H54 (cell line): ENCODE results near the gene HSD17B2.

Experiments
- DNase-seq: peaks from one replicate; pipeline ENCODE4 v3.0.0; 2011; ENCODE audit warnings: low spot score, mixed read lengths; ENCODE audit not compliant: insufficient read length
- FAIRE-seq: peaks from 3 replicates; lab custom pipeline; 2011; peaks lifted over from hg19 to GRCh38; lab: Jason Lieb, UNC
- POLR2A ChIP-seq: IDR thresholded peaks from 2 replicates; pipeline ENCODE4 v1.6.1; 2011; ENCODE audit warnings: low read depth, mild to moderate bottlenecking, low read length

Gene HSD17B2

DNA sequence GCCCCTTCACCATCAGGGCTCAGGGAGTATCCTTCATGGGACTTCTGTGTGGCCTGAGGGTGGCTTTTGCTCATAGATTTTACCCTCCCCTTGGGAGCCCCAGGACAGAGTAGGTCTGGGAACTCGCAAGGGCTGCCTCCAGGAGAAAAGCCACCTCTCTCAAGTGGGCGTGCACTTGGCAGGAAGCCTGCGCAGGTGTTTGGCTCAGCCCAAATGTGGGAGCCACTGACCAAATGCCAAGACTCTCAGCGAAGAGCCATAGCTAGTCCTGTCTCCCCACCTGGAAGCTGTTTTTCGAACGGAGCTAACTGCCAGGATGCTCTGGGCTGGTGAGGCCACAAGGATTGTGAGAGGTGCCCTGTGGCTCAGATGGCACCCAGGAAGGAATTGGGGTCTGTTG lies 2.0 kb upstream of the HSD17B2 start:
- DNase-seq = no peak
- FAIRE-seq = no peak
- no peak for TF ChIP-seq POLR2A

DNA sequence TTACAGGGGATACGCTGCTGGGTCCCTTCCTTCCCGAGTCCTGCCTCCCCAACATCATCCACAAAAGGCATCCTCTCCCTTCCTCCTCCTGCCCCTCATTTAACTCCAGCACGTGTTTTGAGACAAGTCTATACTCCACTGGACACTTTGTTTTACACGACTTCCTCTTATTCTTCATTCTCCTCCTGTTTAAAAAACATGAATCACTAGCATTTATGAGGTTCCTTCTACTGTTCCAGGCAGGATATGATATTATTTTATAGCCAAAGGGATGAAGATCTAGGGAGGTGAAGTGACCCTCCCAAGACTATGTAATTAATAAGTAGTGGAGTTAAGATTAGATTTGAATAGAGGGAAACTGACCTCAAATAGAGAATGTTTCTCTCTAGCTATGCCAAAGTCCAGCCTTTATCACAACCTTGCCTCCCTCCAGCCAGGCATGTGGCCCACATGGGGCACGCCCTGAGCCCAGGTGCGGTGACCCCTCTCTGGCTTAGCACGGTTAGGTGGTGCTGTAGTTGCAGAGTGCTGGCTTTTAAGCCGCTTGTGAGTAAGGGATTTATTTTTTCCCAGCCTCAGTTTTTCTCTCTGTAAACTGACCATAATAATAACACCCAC lies 1.3 kb upstream of the HSD17B2 start:
- DNase-seq (no peak), FAIRE-seq (no peak)
- TF ChIP-seq POLR2A = no peak

DNA sequence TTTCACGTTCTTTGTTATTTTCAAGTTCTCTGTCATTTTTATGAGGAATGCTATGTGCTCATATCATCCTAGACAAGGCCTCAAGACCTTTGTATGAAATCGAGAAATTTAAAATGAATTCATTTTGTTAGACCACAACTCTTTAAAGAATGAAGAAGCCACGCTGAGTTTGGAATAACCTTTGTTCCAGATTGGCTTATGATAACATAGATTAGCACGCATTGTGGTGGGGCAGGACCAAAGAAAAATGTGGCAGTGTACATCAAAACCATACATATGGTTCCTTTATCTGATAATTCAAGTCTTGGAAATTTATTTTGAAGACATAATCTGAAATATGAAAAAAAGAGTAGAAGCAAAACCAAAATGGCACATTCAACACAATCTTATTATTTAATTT lies 2.2 kb downstream of the HSD17B2 start:
- DNase-seq = no peak
- no peak for FAIRE-seq

DNA sequence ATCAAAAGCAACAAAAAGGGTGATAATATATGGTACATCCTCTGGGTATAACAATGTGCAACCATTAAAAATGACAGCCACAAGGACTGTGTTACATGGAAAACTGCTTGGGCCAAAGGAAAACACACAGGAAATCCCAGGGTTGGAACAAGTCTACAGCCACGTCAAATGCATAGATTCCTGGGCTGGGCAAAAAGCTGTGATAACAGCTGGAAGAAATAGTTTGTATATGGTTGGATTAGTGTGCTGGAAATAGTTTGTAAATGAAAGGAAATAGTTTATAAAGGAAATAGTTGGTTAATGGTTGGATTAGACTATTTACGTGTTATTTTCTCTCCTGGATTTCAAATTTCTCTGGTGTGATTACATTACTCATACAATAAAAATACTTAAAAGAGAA lies 2.6 kb downstream of the HSD17B2 start:
- DNase-seq (no peak), FAIRE-seq (no peak)
- TF ChIP-seq POLR2A = no peak

More for the DNA sequence above, 2.2 kb downstream of the HSD17B2 start:
- TF ChIP-seq POLR2A = no peak

DNA sequence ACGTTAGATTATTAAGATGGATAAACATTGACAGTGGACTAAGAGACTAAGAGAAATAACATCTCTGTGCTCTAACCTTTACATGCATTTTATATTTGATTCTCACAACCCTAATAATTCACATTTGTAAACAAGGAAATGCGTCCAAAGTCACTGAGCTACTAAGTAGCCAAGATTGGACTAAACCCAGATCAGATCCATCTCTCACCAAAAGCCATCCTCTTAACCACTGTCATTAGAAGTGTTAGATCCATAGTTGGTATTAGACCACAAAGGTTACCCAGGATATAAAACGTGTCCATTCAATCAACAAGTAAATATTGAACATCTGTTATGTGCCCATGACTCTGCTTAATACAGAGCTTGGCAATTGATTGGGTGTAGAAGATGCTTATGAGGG lies 5.2 kb downstream of the HSD17B2 start:
- FAIRE-seq (no peak), DNase-seq (no peak)
- no peak for TF ChIP-seq POLR2A

DNA sequence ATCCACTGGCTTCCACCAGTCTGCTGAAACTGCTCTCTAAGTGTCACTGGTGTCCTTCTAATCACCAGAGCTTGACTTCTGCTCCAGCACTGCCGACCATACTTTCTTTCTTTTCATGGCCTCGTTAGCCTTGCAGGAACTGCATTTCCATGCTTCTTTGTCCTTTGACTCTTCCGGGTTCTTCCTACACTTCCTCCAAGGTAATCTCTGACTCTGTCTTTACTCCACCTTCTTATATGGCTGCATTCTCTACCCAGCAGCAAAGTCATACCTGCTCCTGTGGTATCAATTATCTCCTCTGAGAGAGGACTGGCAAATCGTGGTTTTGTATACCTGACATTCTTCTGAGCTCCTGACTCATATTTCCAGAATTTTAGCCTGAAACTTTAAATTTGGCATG lies 6.5 kb downstream of the HSD17B2 start:
- TF ChIP-seq POLR2A = no peak
- FAIRE-seq (no peak), DNase-seq (no peak)

DNA sequence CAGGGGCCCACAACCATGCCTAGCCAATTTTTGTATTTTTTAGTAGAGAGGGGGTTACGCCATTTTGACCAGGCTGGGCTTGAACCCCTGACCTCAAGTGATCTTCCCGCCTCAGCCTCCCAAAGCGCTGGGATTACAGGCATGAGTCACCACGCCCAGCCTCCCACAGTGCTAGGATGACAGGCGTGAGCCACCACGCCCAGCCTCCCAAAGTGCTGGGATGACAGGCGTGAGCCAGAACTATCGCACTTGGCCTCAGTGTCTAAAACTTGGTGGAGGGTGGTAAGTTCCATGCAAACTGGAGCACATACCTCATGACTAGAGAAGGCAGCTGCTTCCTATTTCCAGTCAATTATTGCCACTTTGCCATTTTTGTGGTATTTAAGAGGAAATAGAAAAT lies 7.1 kb downstream of the HSD17B2 start:
- TF ChIP-seq POLR2A = no peak
- FAIRE-seq (no peak), DNase-seq (no peak)

DNA sequence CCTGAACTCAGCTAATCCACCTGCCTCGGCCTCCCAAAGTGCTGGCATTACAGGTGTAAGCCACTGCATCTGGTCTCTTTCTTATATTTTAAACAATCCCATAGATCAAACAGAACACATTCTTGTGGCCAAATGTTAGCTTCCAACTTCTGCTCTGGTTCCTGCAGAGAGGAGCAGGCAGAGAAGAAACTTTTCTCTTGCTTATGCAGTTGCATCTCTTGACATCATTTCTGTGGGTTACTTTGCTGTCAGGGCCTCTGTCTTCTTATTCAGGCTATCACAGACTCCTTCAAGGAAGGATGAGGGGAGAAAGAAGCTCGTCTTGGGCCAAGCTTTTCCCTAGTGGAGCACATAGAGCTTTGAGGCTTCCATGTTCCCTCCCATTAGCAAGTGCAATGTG lies 7.8 kb downstream of the HSD17B2 start:
- no peak for TF ChIP-seq POLR2A

DNA sequence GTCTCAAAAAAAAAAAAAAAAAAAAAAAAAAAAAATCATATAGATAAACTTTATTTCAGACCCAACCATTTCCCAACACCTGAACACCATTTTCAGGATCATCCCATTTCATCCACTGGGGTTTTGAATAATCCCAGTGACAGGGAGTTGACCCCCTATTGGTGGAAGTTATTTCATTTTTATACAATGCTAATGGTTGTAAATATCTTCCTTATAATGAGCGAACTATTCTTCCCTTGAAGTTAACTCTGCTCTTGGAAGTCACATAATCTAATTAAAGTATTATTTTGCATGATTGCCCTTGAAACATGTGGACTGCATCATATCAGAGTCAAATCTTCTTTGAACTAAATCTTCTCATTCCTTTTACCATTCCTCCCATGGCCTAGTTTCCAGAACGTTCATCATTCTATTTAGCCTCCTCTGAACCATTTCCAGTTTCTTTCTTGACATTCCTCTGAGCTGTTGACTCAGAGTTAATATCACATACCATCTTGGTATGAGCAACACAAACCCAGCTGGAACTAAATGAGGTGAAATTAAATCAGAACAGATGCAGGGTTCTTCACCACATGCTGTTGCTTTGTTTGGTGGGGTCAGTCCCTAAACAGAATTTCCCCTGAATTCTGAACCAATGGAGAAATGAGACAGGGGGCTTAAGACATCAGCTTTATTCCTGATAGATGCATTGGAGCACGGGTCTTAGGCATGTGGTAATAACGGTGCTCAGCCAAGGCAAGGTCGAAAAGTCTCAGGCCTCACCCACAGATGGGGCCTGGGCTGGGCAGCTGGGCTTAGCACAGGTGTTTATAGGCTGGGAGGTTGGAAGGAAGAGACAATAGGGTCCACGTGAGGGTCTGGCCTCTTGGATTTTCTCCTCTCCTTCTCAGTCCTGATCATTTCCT lies 8.9 kb downstream of the HSD17B2 start:
- FAIRE-seq (no peak), DNase-seq (peak; percentile 15)
- TF ChIP-seq POLR2A = no peak

More for the DNA sequence above, 7.8 kb downstream of the HSD17B2 start:
- FAIRE-seq = no peak
- DNase-seq = no peak

DNA sequence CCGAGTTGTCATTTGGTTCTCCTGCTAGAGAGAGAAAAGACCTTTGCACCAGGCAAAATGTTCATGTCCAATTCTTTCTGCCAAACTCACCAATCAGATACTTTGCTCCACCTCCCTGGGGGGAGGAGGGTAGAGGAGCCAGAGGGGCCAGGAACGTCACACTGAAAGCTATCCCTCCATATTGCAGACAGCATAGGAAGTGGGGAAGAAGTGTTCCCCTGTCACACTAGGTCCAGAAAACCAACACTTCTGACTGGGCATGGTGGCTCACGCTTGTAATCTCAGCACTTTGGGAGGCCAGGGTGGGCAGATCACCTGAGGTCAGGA lies 9.5 kb downstream of the HSD17B2 start:
- no peak for TF ChIP-seq POLR2A
- FAIRE-seq = no peak
- DNase-seq = no peak

DNA sequence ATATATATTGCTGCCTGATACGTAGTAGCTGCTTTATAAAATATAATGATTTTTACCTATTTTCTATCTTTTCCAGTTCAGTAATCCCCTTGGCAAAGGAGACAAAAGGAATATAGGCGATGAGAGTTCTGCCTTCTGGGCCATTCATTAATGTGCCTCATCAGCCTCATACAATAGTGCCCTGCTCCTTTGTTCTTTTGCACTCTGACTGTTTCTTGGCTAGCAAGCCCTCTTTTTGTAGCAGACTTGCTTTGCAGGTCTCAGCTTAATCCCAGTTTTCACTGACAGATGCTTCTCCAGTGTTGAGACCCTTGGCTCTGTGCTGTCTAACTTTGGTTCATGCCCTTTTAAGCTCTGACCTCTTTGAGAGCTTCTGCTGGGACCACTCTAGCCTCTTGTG lies 10.4 kb downstream of the HSD17B2 start:
- no peak for TF ChIP-seq POLR2A
- FAIRE-seq (no peak), DNase-seq (no peak)

DNA sequence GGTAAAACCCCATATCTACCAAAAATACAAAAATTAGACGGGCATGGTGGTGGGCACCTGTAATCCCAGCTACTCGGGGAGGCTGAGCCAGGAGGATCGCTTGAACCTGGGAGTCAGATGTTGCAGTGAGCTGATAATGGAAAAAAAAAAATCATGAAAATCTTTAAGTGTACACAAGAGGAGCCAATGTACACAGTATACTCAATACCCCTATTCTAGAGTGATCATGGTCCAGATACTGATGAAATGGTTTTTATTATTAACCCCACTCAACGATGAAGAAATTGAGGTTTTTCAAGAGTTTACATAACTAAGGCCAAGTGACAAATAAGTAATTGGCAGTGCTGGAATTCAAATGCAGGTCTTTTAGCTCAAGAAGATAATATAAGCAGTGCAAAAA lies 11.5 kb downstream of the HSD17B2 start:
- FAIRE-seq (no peak), DNase-seq (no peak)
- TF ChIP-seq POLR2A = no peak

DNA sequence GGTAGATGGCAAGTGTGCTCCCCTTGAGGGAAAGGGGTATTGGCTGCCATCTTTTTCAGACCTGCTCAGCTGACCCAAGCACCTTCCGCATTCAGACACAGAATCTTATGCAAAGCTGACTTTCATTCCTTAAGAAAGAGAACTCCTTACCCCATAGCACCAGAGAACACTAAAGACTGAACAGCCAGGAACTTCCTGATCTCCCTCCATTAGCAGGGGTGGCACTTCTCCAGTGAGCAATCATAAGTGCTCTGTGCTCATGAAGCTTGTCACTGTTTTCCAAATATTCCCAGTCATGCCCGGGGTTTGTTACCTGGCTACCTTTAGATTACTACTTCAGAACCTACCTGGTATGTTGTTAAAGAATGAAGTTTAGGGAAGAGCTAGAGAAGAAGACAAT lies 11.9 kb downstream of the HSD17B2 start:
- no peak for DNase-seq
- no peak for FAIRE-seq
- TF ChIP-seq POLR2A = no peak

DNA sequence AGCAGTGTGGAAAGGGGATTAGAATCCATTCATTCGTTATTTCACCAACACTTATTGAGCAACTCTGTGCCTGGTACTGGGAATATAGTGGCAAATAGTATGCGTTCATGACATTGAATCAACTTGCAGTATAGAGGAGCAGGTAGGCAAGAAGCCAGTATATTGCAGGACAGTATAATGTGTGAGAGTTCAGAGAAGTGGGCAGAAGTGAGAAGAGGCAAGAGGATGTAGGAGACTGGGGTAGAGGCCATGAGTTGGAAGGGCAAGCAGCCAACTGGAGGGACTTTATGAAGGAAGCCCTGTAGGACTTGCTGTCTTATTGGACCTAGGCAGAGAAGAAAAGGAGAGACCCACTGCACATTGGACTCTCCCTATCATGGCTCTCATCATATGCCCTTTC lies 12.3 kb downstream of the HSD17B2 start:
- TF ChIP-seq POLR2A = no peak
- DNase-seq = no peak
- no peak for FAIRE-seq

DNA sequence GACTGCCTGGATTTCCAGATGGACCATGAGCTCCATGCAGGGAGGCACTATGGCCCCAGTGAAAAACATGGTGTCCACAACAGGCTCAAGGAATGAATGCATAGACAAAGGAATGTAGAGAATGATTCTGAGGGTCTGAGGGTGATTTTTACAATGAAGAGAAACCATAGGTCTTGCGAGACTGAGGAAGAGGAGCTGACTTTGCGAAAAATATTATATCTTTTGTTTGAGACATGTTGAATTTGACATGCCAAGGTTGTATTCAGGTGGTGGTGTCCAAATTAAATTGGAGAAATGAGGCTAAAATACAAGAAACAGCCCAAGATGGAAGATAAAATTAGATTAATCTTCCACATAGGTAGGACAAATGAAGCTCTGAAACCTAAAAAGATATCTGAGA lies 12.7 kb downstream of the HSD17B2 start:
- DNase-seq = no peak
- no peak for TF ChIP-seq POLR2A
- FAIRE-seq = no peak
